A204.1 (cell line): Measurements from ENCODE around the gene GDF7.

Experiments used
- FAIRE-seq: peaks from 2 replicates; lab custom pipeline; 2012; peaks lifted over from hg19 to GRCh38; lab: Jason Lieb, UNC

Gene GDF7

DNA sequence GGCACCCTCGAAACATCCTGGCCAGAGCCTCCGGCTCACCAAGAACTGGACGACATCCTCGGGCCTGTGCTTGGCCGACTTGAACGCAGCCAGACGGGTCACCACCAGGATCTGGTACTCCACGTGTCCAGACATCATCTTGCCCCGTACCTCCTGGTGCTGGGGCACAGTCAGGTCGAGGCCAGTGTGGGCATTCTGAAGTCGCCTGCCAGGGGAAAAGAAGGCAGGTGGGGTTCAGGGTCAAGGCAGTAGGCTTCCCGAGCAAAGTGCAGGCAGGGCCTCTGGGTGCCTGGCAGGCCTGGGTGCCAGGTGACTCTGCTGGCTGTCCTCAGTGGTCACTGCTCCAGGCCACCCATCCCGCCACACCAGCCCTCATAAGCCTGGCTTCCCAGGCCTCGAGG lies 21.6 kb upstream of the GDF7 start:
- no peak for FAIRE-seq

DNA sequence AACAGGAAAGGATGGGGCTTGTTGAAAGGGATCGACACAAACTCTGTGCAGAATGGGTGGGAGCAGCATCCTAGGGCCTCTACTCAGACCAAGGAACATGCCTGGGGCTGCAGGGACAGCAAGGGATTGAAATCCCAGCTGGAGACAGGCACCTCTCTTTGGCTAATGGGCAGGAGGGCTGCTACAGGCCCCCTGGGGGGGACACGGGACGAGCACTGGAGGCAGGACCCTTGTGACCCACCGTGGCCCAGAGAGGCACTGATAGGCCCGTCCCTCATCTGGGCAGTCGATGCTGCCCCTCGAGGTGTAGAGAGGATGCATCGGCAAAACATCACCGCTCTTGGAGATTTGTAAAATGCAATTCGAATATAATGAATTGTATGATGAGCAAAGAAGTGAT lies 21.2 kb upstream of the GDF7 start:
- no peak for FAIRE-seq

DNA sequence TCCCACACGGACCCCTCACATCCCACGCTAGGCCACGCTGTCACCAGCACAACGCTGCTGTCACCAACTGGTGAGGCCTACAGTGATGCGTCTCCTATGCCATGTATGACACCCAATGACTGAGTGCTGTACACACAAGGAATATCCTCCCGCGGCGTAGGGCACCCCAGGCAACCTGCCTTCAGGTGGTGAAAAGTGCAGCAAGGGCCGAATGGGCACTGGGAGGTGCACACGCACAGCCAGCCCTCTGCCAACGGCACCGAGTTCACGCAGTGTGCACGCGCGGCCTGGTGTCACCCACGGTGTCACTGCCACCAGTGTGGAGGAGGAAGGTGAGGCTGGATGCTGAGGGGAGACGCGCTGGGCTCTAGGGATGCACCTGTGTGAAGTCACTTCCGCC lies 20.5 kb upstream of the GDF7 start:
- FAIRE-seq, result no peak

DNA sequence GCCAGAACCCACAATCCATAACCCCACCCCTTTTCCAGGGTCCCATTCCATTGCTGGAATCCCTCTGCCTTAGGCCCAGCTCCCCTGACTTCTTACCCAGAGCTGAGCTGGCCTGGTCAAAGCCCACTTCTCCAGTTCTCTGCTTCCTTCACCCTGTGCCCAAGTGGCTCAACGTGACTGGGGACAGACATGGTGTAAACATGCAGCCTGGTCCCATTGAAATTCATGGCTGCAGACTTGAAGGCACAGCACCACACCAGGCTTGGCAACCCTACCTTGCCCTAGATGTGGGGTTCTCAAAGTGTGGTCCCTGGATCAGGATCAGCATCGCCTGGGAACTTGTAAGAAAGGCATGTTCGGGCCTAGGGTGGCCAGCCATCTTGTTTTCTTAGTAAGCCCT lies 19.7 kb upstream of the GDF7 start:
- FAIRE-seq, result no peak

DNA sequence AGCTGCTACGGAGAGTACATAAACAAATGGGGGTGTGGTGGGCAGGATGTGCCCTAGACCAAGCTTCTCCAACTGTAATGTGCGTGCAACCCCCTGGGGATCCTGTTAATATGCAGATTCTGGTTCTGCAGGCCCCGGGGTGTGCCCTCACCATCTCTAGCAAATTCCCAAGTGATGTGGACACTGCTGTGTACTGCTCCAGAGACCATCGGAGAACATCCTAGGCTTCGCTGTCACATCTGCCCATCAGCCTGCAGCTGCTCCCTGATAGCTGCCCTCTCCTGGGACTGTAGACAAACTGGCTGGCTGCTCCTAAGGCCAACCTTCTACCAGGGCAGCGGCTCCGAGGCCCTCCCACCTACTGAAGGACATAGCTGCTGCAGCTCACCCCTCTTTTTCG lies 19.2 kb upstream of the GDF7 start:
- no peak for FAIRE-seq

DNA sequence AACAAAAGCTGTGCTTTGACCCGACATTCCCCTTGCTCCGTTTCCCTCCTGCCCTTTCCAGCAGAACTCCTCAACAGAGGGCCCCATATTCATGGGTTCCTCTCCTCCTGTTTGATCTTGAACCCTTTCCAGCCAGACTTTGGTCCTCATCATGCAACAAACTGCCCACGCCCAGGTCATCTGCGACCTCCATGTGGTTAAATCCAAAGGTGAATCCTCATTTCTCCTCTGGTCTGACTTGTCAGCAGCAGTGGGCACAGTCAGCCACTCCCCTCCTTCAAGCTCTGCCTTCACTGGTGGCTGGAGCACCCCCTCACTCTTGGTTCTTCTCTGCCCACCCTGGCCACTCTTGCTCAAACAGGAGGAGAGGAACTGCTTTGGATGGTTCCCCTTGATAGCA lies 18.7 kb upstream of the GDF7 start:
- no peak for FAIRE-seq

DNA sequence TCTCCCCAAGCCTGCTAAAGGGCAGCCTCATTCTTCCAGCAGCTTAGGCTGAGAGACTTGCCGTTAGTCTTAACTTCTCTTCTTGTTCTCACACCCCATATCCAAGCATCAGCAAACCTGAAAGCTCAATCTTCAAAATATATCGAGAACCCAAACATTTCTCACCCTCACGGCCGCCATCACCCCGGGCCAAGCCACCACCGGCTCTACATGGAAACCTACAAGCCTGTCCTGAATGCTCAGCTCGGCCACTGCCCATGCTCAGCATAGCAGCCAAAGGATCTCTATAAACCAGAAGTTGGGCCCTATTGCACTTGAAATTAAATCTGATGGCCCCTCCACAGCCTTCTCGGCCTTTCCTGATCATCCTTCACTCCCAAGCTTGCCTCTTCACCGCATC lies 18.1 kb upstream of the GDF7 start:
- FAIRE-seq, result no peak

DNA sequence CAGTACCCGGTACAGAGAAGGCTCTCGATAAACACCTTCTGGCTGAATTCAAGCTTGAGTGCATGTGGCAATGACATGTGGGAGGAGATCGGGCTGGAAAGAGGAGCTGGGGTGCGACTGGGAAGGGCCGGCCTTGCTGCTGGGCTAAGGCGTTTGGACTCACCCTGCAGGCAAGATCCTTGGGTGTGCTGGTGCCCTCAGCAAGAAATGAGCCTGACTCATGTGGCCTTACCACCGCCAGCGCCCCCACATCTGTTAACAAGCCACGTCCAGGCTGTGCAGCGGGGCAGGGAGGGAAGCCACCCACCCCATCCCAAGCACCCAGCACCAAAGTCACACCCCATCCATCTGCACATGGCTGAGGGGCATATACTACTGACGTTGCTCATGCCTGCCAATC lies 17.4 kb upstream of the GDF7 start:
- no peak for FAIRE-seq

DNA sequence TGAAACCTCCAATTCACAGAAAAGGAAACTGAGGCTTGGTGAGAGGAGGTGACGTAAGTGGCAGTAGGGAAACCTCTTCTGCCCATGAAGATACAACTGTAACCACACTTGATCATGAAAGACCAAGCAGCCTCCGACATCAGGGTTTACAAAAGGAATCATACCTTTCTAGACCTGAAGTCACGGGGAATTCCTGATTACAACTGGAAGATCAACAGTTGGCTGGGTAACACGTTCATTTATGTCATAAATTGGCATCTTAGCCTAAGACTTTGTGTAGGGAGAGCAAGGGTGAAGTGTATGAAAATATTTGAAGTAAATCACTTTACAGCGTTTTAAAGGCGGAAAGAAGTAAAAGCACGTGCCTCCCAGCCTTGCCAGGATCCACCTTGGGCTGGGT lies 17.0 kb upstream of the GDF7 start:
- FAIRE-seq, result no peak

DNA sequence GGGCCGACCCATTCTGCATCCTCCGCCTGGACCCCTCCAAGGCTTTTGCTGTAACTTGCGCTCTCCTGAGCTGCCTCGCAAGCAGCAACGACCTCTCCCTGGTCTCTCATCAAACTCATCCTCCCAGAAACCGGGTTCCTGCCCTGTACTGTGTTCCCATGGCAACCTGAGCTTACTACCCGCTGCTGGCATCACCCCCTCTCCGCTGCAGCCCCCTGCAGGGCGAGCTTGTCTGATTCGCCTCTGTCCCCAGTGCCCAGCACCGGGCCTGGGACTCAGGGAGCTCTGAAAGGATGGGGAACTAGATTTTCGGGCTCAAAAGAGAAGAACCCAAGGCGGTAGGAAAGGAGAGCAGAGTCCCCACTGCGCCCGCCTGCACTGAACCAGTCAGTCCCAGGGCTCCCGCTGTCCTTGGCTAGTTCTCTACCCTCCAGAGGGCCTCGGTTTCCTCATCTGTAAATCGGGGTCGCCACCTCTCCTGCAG lies 16.5 kb upstream of the GDF7 start:
- no peak for FAIRE-seq

DNA sequence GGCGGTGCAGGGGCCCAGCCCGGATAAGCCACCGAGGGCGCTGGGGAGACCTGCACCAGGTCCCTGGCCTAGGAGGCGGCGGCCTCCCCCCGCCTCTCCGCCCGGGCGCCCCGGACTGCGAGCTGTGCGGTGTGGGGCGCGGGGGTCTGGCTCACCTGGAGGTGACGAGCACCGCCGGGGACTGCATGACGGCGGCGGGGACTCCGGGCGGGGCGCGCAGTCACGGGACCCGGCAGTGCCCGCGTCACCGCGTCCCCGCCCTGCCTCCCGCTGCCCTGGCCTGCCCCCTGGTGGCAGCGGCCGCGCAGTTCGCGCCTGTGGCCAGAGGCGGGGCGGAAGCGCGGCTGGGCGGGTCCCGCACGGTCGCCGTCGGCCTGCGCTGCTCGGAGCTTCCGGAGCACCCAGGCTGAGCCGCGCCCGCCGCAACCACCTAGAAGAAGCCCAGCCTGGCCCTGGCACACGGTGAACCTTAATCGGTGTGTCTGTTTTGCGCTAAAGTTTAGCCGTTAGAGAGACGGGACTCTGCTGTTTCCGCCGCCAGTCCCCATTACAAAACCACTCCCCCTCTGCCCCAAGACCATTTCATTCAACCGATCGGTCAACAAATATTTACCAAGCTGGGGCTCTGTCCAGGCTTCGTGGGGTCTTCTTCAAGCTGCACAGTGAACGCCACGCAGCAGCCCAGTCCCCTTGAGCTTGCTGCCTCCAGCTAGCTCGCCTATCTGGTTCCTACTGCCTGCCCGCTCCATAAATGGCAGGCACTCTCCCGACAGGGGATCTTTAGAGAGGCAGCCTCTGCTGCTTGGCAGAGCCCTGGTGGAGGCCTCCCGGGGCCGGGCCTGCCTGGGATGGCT lies 15.8 kb upstream of the GDF7 start, which contains the start of gene HS1BP3:
Gene HS1BP3 (minus strand): TSS at position 222 of the 854 bp plus-strand sequence. CDS start 35 bp downstream, at position 187.
- FAIRE-seq, result no peak

DNA sequence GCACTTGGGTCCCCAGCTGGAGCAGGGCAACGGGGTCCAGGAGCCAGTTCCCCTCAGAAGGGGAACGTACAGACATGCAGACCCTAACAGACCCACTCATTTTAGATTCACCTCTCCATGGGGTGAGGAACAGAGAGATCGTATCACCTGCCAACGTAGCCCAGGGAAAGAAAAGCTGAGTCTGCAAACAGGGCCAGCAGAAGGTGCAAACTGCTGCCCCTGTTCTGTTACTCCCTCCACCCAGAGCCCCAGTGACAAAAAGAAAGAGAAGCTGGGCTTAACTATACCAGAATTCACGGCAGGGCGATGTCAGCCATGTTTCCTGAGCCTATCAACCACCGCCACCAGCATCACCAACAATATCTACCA lies 15.2 kb upstream of the GDF7 start:
- no peak for FAIRE-seq

DNA sequence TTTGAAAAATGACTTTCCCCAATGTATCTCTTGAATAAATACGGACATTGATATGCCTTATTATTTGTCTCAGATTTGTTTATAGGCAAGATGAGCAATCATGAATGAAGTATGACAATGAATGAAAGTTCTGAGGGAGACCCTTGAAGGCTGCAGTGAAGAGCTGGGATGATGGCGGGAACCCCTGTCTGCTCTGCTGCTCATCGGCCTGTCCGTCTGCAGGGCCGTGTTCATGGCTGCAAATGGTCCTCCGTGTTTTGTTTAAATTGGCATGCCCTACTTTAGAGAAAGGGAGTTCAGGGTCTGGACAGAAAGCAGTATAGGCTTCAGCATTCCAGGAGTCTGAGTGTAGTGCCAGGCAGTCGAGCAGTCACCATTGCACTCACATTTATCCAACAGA lies 14.8 kb upstream of the GDF7 start:
- no peak for FAIRE-seq

DNA sequence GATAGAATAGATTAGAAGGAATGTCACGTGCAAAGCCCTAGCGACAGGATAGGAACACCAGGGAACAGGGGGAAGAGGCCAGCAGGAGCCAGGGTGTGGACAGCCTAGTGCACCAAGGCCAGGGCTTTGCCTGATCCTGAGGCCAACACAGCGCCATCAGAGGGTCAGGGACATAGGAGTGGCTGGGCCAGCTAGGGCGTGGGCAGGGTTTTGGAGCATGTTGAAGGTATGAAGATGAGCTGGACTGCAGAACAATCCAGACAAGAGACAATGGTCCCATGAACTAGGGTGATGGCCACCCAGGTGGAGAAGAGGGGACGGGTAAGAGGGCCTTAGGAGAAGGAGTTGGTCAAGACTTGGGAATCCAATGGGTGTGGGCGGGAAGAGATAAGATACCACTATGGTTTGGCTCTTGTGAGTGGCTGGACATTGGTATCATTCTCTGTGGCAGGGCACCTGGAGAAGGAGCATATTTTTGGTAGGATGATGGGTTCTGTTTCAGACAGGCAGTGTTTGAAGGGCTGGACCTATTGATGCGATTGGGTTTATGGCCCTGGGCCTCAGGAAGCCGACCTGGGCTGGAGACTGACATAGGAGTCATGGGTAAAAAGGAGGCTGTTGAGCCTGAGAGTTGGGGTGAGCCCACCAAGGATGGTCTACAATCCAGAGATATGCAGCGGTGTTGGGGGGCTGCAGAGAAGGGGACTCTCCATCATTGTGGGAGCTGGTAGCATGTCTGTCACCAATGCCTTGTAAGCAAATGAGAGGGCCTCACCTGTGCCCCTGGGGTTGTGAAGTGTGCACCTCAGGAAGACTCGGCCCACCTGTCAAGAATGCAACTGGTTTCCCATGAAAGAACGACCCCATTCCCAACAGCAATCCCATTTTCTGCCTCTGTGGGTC lies 14.0 kb upstream of the GDF7 start:
- FAIRE-seq, result no peak

DNA sequence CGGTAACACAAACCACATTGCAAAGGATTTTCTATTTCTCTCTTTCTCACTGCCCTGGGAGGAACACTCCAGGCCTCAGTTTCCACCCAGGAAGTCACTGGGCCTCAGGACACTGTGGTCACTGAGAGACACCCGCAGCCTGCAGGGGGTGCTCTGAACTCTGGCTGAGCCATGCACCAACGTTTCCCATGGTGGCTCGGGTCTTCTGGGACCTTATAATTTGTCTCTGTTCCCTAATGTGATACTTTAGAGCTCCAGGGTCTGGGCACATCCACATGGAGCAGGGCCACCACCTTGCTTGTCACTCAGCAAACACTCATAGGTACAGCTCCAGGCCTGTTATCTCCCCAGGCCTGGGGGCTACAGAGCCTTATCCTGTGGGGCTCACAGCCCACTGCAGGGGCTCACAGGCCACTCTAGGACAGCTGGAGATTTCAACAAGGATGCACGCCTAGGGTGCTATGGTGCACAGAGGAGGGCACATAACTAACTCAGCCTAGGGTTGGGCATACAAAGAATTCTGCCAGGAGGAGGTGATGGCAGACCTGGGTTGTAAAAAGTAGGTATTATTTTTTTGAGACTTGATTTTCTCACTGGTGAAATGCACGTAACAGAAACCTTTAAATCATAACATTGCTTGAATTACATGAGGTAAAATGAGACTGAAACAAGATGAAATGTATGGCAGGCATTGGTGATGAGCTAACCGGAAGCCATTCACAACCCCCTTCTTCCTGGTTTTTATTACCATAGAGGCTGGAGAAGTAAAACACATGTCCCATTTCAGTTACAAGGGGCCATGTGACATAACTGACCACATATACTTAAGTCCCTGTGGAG lies 13.0 kb upstream of the GDF7 start:
- FAIRE-seq, result no peak

DNA sequence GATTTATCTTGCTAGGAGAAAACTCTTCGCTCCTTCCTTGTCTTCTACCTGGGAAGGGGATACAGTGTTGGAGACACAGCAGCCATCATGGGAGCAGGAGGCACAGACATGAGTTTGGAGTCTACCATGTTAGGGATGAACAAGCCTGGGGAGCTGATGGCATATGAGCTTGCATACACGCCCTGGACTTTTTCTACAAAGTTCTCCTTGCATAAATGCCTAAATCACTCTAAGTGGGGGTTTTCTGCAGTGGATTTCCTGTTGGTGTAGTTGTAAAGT lies 12.5 kb upstream of the GDF7 start:
- no peak for FAIRE-seq

DNA sequence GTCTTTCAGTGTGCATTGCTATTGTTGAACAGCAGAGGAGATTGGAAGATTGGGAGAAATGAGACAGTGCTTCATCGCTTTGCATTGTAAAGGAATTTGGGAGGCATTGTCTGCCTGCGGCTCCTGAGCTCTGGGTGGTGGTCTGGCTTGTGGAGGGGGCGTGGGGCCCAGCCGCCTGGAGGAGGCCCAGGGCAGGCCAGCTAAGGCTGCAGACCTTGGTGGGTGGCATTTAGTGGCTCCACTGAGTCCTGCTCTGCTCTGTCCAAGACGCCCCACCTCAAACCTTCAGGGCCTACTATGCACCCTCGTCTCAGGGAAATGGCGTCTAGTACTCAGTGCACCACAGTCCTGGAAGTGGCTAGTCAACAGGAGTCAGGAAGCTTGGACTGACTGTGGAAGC lies 10.4 kb upstream of the GDF7 start:
- no peak for FAIRE-seq

DNA sequence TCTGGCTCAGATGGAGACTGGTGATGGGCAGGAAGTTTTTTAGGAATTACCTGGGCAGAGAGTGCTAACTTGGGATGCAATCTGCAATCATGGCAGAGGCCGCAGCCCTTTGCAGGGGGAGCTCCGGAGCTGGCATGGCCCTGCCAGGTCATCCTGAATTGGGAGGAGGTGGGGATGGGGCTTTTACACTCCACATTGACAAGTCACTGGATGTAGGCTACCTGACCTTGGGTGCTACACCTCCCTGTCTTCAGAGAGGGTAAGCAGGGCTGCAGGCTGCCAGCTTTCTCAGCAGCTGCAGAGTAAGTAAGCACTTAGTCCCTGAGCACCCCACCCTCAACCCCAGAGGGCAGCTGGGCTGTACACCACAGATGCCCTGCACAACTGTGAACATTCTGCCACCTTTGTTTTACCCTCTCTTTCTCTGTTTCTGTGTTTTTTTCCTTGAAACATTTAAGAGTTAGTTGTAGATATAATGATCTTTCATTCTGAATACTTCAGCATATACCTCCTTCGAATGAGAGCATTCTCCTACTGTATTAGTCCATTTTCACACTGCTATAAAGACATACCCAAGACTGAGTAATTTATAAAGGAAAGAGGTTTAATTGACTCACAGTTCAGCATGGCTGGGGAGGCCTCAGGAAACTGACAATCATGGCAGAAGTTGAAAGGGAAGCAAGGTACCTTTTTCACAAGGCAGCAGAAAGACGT lies 9.3 kb upstream of the GDF7 start:
- FAIRE-seq, result no peak

DNA sequence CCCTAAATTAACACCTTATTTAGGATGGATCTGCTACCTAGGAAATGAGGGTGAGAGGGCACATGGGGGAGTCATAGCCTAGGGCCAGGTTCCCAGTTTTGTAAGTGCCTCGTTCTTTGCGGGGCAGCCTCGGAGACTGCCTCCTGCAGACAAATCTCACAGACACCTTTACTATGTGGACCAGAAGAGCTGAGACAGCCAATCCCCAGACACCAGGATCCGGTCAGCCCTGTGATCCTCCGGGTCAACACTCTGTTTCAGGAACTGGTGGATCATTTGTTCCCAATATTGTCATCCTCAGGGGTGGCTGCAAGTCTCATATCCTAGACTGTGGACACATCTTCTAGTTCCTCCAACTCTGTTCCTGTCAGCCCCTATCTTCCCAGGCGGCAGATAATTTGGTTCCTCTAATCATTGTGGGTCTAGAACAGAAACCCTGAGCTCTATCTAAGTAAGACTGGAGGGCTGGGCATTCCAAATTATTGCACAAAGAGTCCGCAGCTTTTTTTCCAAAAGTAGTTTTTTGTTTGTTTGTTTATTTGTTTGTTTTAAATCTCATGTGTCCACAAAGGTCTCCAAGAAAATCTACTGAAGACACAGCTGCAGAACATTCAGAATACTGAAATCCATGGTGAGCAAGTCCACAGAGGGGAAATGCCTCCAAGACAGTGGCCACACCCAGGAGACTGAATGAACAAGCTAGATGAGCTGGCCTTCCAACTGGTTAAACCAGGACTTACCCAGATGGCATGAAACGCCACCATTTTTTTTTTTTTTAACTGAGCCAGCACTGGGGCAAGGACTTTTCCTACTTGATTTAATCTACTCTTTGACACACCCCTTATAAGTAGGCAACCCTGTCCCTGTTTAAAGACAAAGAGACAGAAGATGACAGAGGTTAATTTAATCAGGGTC lies 6.2 kb upstream of the GDF7 start:
- FAIRE-seq, result no peak

DNA sequence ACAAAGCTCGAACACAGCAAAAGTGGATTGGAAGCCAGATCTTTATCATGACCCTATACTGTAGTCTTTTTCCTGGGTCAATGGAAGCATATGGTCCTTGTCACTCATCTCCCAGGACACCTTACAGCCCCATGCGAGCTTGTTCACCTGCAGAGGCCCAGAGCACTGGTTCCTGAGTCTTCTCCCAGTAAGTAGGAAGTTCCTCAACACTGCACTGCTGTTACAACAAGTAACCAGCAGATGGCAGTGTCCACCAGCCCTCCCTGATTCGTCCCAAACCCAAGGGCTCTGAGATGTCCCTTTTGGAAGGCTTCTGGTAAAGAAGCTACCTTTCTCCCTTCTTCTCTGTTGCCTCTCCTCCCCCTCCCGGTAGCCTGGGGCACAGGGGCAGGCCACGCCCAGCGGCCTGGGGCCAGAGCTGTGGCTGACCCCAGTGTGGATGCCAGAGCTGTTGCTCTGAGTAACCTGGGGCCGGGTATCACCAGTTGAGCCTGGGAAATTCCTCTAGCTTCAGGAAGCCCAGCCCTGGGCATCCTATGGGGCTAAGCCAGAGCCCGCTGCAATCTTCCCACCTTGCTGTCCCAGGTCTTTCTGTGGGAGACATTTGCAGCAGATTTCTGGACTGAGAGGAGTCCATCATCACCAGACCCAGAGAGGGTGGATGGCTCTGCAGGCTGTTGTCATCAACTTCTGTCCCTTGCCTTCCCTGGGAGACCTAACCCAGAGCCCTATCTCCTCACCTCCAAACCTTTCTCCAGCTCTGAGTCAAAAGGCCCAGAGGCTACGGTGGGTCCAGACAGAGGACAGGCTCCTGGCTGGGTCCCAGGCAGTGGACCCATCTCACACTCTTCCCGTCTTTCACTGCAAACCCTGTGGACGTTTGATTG lies 5.3 kb upstream of the GDF7 start:
- FAIRE-seq, result no peak
